OCI-M2 (cell line): ENCODE data around the gene KEL.

ENCODE experiments used
- DNase-seq: peaks from one replicate; lab custom pipeline; 2025; ENCODE audit not compliant: unreplicated experiment; lab: John Stamatoyannopoulos, UW

KEL gene

GRCh38 chr7:142901426-142902259, 60.5 kb downstream of the KEL start:
- DNase-seq, result no peak

GRCh38 chr7:142899661-142900060, 62.5 kb downstream of the KEL start:
- DNase-seq, result no peak

GRCh38 chr7:142898377-142899170, 63.6 kb downstream of the KEL start:
- no peak for DNase-seq

- DNase-seq, result no peak
Observed at GRCh38 chr7:142897691-142898090, 64.5 kb downstream of the KEL start.

GRCh38 chr7:142896741-142897379, 65.3 kb downstream of the KEL start:
- no peak for DNase-seq

GRCh38 chr7:142896151-142896550, 66.0 kb downstream of the KEL start:
- DNase-seq, result no peak

- DNase-seq, result no peak
Observed at GRCh38 chr7:142894985-142895593, 67.1 kb downstream of the KEL start.

GRCh38 chr7:142894112-142894984, 67.8 kb downstream of the KEL start:
- no peak for DNase-seq

- DNase-seq, result no peak
Observed at GRCh38 chr7:142892951-142893350, 69.2 kb downstream of the KEL start.

GRCh38 chr7:142891490-142892082, 70.6 kb downstream of the KEL start:
- no peak for DNase-seq
